Upper lobe of right lung (tissue), 1 donor: ENCODE data around the gene ASAP2. TPM values are rescaled to one million over a fixed set of nuclear protein-coding genes. Genes with fewer than 3 reads are reported as not detected.
A peak's percentile ranks its signal among the peaks of the same experiment; 100 is the strongest.

Experiments
- ATAC-seq: fragments of 200-7000 bp; cut with Tn5 transposase; one replicate; pipeline ENCODE4 v1.9.1; 2020; ENCODE audit warnings: mild to moderate bottlenecking, moderate library complexity
- DNase-seq: peaks from one replicate; pipeline ENCODE4 v3.0.0-alpha.2; 2020
- H3K27ac ChIP-seq: fragments of 200-600 bp; one replicate; pipeline ENCODE4 v1.8.0; 2022
- H3K27me3 ChIP-seq: fragments of 200-600 bp; one replicate; pipeline ENCODE4 v1.8.0; 2022; ENCODE audit warnings: mild to moderate bottlenecking
- H3K36me3 ChIP-seq: fragments of 200-600 bp; one replicate; pipeline ENCODE4 v1.8.0; 2022
- H3K4me1 ChIP-seq: fragments of 200-600 bp; one replicate; pipeline ENCODE4 v1.8.0; 2022
- H3K4me3 ChIP-seq: fragments of 200-600 bp; one replicate; pipeline ENCODE4 v1.8.0; 2022; ENCODE audit warnings: mild to moderate bottlenecking
- H3K9me3 ChIP-seq: fragments of 200-600 bp; one replicate; pipeline ENCODE4 v1.8.0; 2022
- intact Hi-C: fragments of 100-400 bp; cut with DNase I; formaldehyde crosslinking; loops from one replicate; pipeline ENCODE4 v1.11.0; 2022
- total RNA-seq: library from RNA; stranded (reverse); fragmentation: NEBNext Ultra II Directional; extraction: Animal tissue kit (Norgen Biotek cat#: 25700); gene quantifications from one replicate; pipeline ENCODE4 v1.2.1, GENCODE V29; 2021
- TF ChIP-seq, protein P1 (sequence below): fragments of 200-600 bp; IDR thresholded peaks from one replicate; pipeline ENCODE4 v1.8.0; 2022; ENCODE audit warnings: antibody characterized with exemption
- donor health status: DM: no; HTN: yes; CAD: no; lungs with severe emphysema.

The ASAP2 gene
- total RNA-seq, 1 donor from 2014 or later: 30.9 TPM

- ATAC-seq: no peak
- TF ChIP-seq, protein P1, sequence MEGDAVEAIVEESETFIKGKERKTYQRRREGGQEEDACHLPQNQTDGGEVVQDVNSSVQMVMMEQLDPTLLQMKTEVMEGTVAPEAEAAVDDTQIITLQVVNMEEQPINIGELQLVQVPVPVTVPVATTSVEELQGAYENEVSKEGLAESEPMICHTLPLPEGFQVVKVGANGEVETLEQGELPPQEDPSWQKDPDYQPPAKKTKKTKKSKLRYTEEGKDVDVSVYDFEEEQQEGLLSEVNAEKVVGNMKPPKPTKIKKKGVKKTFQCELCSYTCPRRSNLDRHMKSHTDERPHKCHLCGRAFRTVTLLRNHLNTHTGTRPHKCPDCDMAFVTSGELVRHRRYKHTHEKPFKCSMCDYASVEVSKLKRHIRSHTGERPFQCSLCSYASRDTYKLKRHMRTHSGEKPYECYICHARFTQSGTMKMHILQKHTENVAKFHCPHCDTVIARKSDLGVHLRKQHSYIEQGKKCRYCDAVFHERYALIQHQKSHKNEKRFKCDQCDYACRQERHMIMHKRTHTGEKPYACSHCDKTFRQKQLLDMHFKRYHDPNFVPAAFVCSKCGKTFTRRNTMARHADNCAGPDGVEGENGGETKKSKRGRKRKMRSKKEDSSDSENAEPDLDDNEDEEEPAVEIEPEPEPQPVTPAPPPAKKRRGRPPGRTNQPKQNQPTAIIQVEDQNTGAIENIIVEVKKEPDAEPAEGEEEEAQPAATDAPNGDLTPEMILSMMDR: no peak
- Histone ChIP-seq H3K36me3 (peaks cover 51% of the 10 kb centered on the region), H3K4me3 (no peak overlapping the region), H3K27me3 (no peaks in the 10 kb centered on the region), H3K27ac (no peak overlapping the region), H3K4me1 (no peaks in the 10 kb centered on the region), H3K9me3 (no peaks in the 10 kb centered on the region)
- intact Hi-C loops: no loop called here
- DNase-seq: peak; percentile 26
Observed at GRCh38 chr2:9410108-9410507, 203.5 kb downstream of the ASAP2 start.

- Histone ChIP-seq H3K36me3 (peaks cover 45% of the 10 kb centered on the region), H3K27ac (no peak overlapping the region), H3K4me1 (no peaks in the 10 kb centered on the region), H3K27me3 (no peaks in the 10 kb centered on the region), H3K9me3 (no peaks in the 10 kb centered on the region), H3K4me3 (no peak overlapping the region)
- ATAC-seq (no peak), DNase-seq (no peak)
- TF ChIP-seq, protein P1: no peak
- intact Hi-C loops: no loop called here
Observed at GRCh38 chr2:9412781-9413180, 206.2 kb downstream of the ASAP2 start.

- TF ChIP-seq, protein P1: no peak
- H3K9me3 ChIP-seq: no peaks in the 10 kb centered on the region
- H3K36me3 ChIP-seq: peaks cover 31% of the 10 kb centered on the region
- H3K27ac ChIP-seq: no peak overlapping the region
- no peak overlapping the region for H3K4me3 ChIP-seq
- no peaks in the 10 kb centered on the region for H3K27me3 ChIP-seq
- peaks cover 7% of the 10 kb centered on the region for H3K4me1 ChIP-seq
- intact Hi-C loops: no loop called here
- DNase-seq (no peak), ATAC-seq (no peak)
Observed at GRCh38 chr2:9415516-9416169, 209.0 kb downstream of the ASAP2 start.

- intact Hi-C loops: no loop called here
- H3K27me3 ChIP-seq: no peaks in the 10 kb centered on the region
- no peak overlapping the region for H3K4me3 ChIP-seq
- no peaks in the 10 kb centered on the region for H3K9me3 ChIP-seq
- peaks cover 7% of the 10 kb centered on the region for H3K4me1 ChIP-seq
- TF ChIP-seq, protein P1: no peak
- H3K27ac ChIP-seq: no peak overlapping the region
- no peak for DNase-seq
- peaks cover 24% of the 10 kb centered on the region for H3K36me3 ChIP-seq
- ATAC-seq: no peak
Observed at GRCh38 chr2:9416267-9416961, 209.8 kb downstream of the ASAP2 start.

DNA sequence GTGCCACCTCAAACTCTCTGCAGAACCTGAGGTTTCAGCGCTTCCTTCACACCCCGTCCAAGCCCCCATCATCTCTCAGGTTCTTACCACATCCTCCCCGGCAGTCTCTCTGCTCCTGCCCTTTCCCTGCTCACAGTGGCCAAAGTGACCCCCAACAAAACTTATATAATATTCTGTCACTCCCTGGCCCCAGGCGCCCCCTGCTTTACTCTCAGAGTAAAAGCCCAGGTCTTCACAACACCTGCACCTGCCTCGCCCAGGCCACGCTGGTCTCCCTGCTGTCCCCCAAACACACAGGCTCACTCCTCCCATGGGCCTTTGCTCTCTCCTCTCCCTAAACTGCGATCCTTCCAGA lies 210.3 kb downstream of the ASAP2 start:
- H3K9me3 ChIP-seq: no peaks in the 10 kb centered on the region
- intact Hi-C loops: no loop called here

More for the DNA sequence above, 210.3 kb downstream of the ASAP2 start:
- Histone ChIP-seq H3K27me3 (no peaks in the 10 kb centered on the region), H3K27ac (no peak overlapping the region), H3K4me3 (no peak overlapping the region), H3K36me3 (peaks cover 19% of the 10 kb centered on the region), H3K4me1 (peaks cover 13% of the 10 kb centered on the region)
- ATAC-seq: no peak
- no peak for DNase-seq
- TF ChIP-seq, protein P1: no peak
